Measurements from ENCODE around the gene POU2AF1.
"Not testable (repeated sequence)": the region's sequence is repeated elsewhere in the genome, so short reads cannot be mapped to it uniquely, and the experiment has no call there.

The POU2AF1 gene

GRCh38 chr11:111408789-111409727 is 30.0 kb upstream of the POU2AF1 start:
- H3K4me1 ChIP-seq (ENCODE audit: control insufficient read depth, insufficient read depth, low read length), result no peaks in the 10 kb centered on the region
- H3K4me3 ChIP-seq (ENCODE audit: low read depth, low read length), result no peak overlapping the region
- no peak overlapping the region for H3K9ac ChIP-seq (ENCODE audit: low read length)
- H3K27me3 ChIP-seq (ENCODE audit: control insufficient read depth, insufficient read depth, low read length), result no peaks in the 10 kb centered on the region
- H3K9me3 ChIP-seq (ENCODE audit: control insufficient read depth, insufficient read depth, low read depth, low read length), result no peaks in the 10 kb centered on the region
- H3K27ac ChIP-seq (ENCODE audit: low read depth, low read length), result no peak overlapping the region
- H3K36me3 ChIP-seq (ENCODE audit: control insufficient read depth, insufficient read depth, low read length), result no peaks in the 10 kb centered on the region

- Histone ChIP-seq H3K9me3 (ENCODE audit: control insufficient read depth, insufficient read depth, low read depth, low read length) (no peaks in the 10 kb centered on the region), H3K4me1 (ENCODE audit: control insufficient read depth, insufficient read depth, low read length) (no peaks in the 10 kb centered on the region), H3K27me3 (ENCODE audit: control insufficient read depth, insufficient read depth, low read length) (no peaks in the 10 kb centered on the region), H3K27ac (ENCODE audit: low read depth, low read length) (no peak overlapping the region), H3K4me3 (ENCODE audit: low read depth, low read length) (no peak overlapping the region), H3K36me3 (ENCODE audit: control insufficient read depth, insufficient read depth, low read length) (no peaks in the 10 kb centered on the region), H3K9ac (ENCODE audit: low read length) (no peak overlapping the region)
Observed at GRCh38 chr11:111407652-111408051, 28.6 kb upstream of the POU2AF1 start.

GRCh38 chr11:111406589-111406988 is 27.5 kb upstream of the POU2AF1 start:
- no peaks in the 10 kb centered on the region for H3K9me3 ChIP-seq (ENCODE audit: control insufficient read depth, insufficient read depth, low read depth, low read length)
- H3K36me3 ChIP-seq (ENCODE audit: control insufficient read depth, insufficient read depth, low read length), result no peaks in the 10 kb centered on the region
- H3K4me1 ChIP-seq (ENCODE audit: control insufficient read depth, insufficient read depth, low read length), result no peaks in the 10 kb centered on the region
- H3K27me3 ChIP-seq (ENCODE audit: control insufficient read depth, insufficient read depth, low read length), result no peaks in the 10 kb centered on the region
- H3K9ac ChIP-seq (ENCODE audit: low read length), result no peak overlapping the region
- no peak overlapping the region for H3K27ac ChIP-seq (ENCODE audit: low read depth, low read length)
- H3K4me3 ChIP-seq (ENCODE audit: low read depth, low read length), result no peak overlapping the region

- Histone ChIP-seq H3K9ac (ENCODE audit: low read length) (no peak overlapping the region), H3K4me1 (ENCODE audit: control insufficient read depth, insufficient read depth, low read length) (no peaks in the 10 kb centered on the region), H3K4me3 (ENCODE audit: low read depth, low read length) (no peak overlapping the region), H3K27ac (ENCODE audit: low read depth, low read length) (no peak overlapping the region), H3K9me3 (ENCODE audit: control insufficient read depth, insufficient read depth, low read depth, low read length) (no peaks in the 10 kb centered on the region), H3K27me3 (ENCODE audit: control insufficient read depth, insufficient read depth, low read length) (no peaks in the 10 kb centered on the region), H3K36me3 (ENCODE audit: control insufficient read depth, insufficient read depth, low read length) (no peaks in the 10 kb centered on the region)
Observed at GRCh38 chr11:111406091-111406490, 27.0 kb upstream of the POU2AF1 start.

- no peaks in the 10 kb centered on the region for H3K9me3 ChIP-seq (ENCODE audit: control insufficient read depth, insufficient read depth, low read depth, low read length)
- H3K9ac ChIP-seq (ENCODE audit: low read length), result no peak overlapping the region
- H3K36me3 ChIP-seq (ENCODE audit: control insufficient read depth, insufficient read depth, low read length), result no peaks in the 10 kb centered on the region
- H3K4me3 ChIP-seq (ENCODE audit: low read depth, low read length), result no peak overlapping the region
- no peak overlapping the region for H3K27ac ChIP-seq (ENCODE audit: low read depth, low read length)
- H3K4me1 ChIP-seq (ENCODE audit: control insufficient read depth, insufficient read depth, low read length), result no peaks in the 10 kb centered on the region
- H3K27me3 ChIP-seq (ENCODE audit: control insufficient read depth, insufficient read depth, low read length), result no peaks in the 10 kb centered on the region
Observed at GRCh38 chr11:111405551-111405950, 26.5 kb upstream of the POU2AF1 start.

GRCh38 chr11:111403051-111403726 is 24.1 kb upstream of the POU2AF1 start:
- Histone ChIP-seq H3K9me3 (ENCODE audit: control insufficient read depth, insufficient read depth, low read depth, low read length) (no peaks in the 10 kb centered on the region), H3K4me3 (ENCODE audit: low read depth, low read length) (no peak overlapping the region), H3K36me3 (ENCODE audit: control insufficient read depth, insufficient read depth, low read length) (no peaks in the 10 kb centered on the region), H3K27ac (ENCODE audit: low read depth, low read length) (no peak overlapping the region), H3K9ac (ENCODE audit: low read length) (no peak overlapping the region), H3K27me3 (ENCODE audit: control insufficient read depth, insufficient read depth, low read length) (no peaks in the 10 kb centered on the region), H3K4me1 (ENCODE audit: control insufficient read depth, insufficient read depth, low read length) (no peaks in the 10 kb centered on the region)

- no peak overlapping the region for H3K9ac ChIP-seq (ENCODE audit: low read length)
- no peaks in the 10 kb centered on the region for H3K36me3 ChIP-seq (ENCODE audit: control insufficient read depth, insufficient read depth, low read length)
- H3K4me3 ChIP-seq (ENCODE audit: low read depth, low read length), result no peak overlapping the region
- H3K27ac ChIP-seq (ENCODE audit: low read depth, low read length), result no peak overlapping the region
- no peaks in the 10 kb centered on the region for H3K4me1 ChIP-seq (ENCODE audit: control insufficient read depth, insufficient read depth, low read length)
- no peaks in the 10 kb centered on the region for H3K27me3 ChIP-seq (ENCODE audit: control insufficient read depth, insufficient read depth, low read length)
- H3K9me3 ChIP-seq (ENCODE audit: control insufficient read depth, insufficient read depth, low read depth, low read length), result no peaks in the 10 kb centered on the region
Observed at GRCh38 chr11:111402411-111402810, 23.3 kb upstream of the POU2AF1 start.

- not testable (repeated sequence) for H3K27me3 ChIP-seq (ENCODE audit: control insufficient read depth, insufficient read depth, low read length)
Observed at GRCh38 chr11:111401957-111402356, 22.9 kb upstream of the POU2AF1 start.

GRCh38 chr11:111400595-111400994 is 21.5 kb upstream of the POU2AF1 start:
- H3K9me3 ChIP-seq (ENCODE audit: control insufficient read depth, insufficient read depth, low read depth, low read length), result no peaks in the 10 kb centered on the region
- no peak overlapping the region for H3K4me3 ChIP-seq (ENCODE audit: low read depth, low read length)
- no peaks in the 10 kb centered on the region for H3K4me1 ChIP-seq (ENCODE audit: control insufficient read depth, insufficient read depth, low read length)
- no peaks in the 10 kb centered on the region for H3K27me3 ChIP-seq (ENCODE audit: control insufficient read depth, insufficient read depth, low read length)
- no peak overlapping the region for H3K9ac ChIP-seq (ENCODE audit: low read length)
- no peak overlapping the region for H3K27ac ChIP-seq (ENCODE audit: low read depth, low read length)
- H3K36me3 ChIP-seq (ENCODE audit: control insufficient read depth, insufficient read depth, low read length), result no peaks in the 10 kb centered on the region

More at GRCh38 chr11:111401957-111402356, 22.9 kb upstream of the POU2AF1 start:
- not testable (repeated sequence) for H3K9ac ChIP-seq (ENCODE audit: low read length); H3K4me1 ChIP-seq (ENCODE audit: control insufficient read depth, insufficient read depth, low read length); H3K36me3 ChIP-seq (ENCODE audit: control insufficient read depth, insufficient read depth, low read length); H3K9me3 ChIP-seq (ENCODE audit: control insufficient read depth, insufficient read depth, low read depth, low read length); H3K4me3 ChIP-seq (ENCODE audit: low read depth, low read length); H3K27ac ChIP-seq (ENCODE audit: low read depth, low read length)

GRCh38 chr11:111399187-111400031 is 20.3 kb upstream of the POU2AF1 start:
- H3K9ac ChIP-seq (ENCODE audit: low read length), result no peak overlapping the region
- H3K27ac ChIP-seq (ENCODE audit: low read depth, low read length), result no peak overlapping the region

More at GRCh38 chr11:111399187-111400031, 20.3 kb upstream of the POU2AF1 start:
- Histone ChIP-seq H3K9me3 (ENCODE audit: control insufficient read depth, insufficient read depth, low read depth, low read length) (no peaks in the 10 kb centered on the region), H3K4me3 (ENCODE audit: low read depth, low read length) (no peak overlapping the region), H3K36me3 (ENCODE audit: control insufficient read depth, insufficient read depth, low read length) (no peaks in the 10 kb centered on the region), H3K27me3 (ENCODE audit: control insufficient read depth, insufficient read depth, low read length) (no peaks in the 10 kb centered on the region), H3K4me1 (ENCODE audit: control insufficient read depth, insufficient read depth, low read length) (no peaks in the 10 kb centered on the region)
